Testis (tissue), 3 donors: Measurements from ENCODE around the gene ALOX5. TPM values are rescaled to one million over a fixed set of nuclear protein-coding genes. Genes with fewer than 3 reads are reported as not detected.

Source experiments
- DNase-seq: peaks from one replicate; pipeline ENCODE4 v3.0.0-alpha.2; 2019
- H3K27ac ChIP-seq, 2 donors: fragments of 200-600 bp; sonication (generic); one replicate each; pipeline ENCODE4 v1.5.1; 2019
- H3K27me3 ChIP-seq: fragments of 200-600 bp; sonication (generic); one replicate; pipeline ENCODE4 v1.5.1; 2019
- H3K36me3 ChIP-seq: fragments of 200-600 bp; sonication (generic); one replicate; pipeline ENCODE4 v1.5.1; 2017; ENCODE audit warnings: low read depth; ENCODE audit errors: missing control alignments
- H3K4me1 ChIP-seq: fragments of 200-600 bp; sonication (generic); one replicate; pipeline ENCODE4 v1.5.1; 2019
- H3K4me3 ChIP-seq, 2 donors: fragments of 200-600 bp; sonication (generic); one replicate each; pipeline ENCODE4 v1.5.1; 2017 to 2019
- H3K9me3 ChIP-seq: fragments of 200-600 bp; sonication (generic); one replicate; pipeline ENCODE4 v1.5.1; 2017
- POLR2A ChIP-seq: fragments of 450-650 bp; IDR thresholded peaks from one replicate; pipeline ENCODE4 v1.6.1; 2017; ENCODE audit warnings: antibody characterized with exemption, mild to moderate bottlenecking, moderate library complexity
- WGBS, 2 donors: methylation state at CpG; one replicate each; pipeline ENCODE4 v1.1.5; 2018; 5-methylcytosine and 5-hydroxymethylcytosine counted together
- intact Hi-C: fragments of 100-400 bp; cut with DNase I; formaldehyde crosslinking; loops from one replicate; pipeline ENCODE4 v1.15.1; 2023; ENCODE audit warnings: low total_unique reads
- polyA plus RNA-seq: library from polyadenylated mRNA; stranded (reverse); fragments of 350-450 nt; fragmentation: Illumina TruSeq; extraction: RNeasy Lipid Tissue Mini Kit (QIAGEN cat#74804); gene quantifications from one replicate; pipeline ENCODE4 v1.2.3, GENCODE V29; 2014; ENCODE audit warnings: low read depth, low replicate concordance; ENCODE audit not compliant: insufficient read depth
- total RNA-seq, 2 donors: library from RNA; depleted of rRNA; stranded (reverse); fragments of >200 nt; gene quantifications; one replicate each; pipeline ENCODE4 v1.2.3, GENCODE V29; 2016
- TF ChIP-seq, protein P1 (sequence below), 3 experiments: fragments of 450-650 bp in 2 of 3; fragments of 200-600 bp in 1 of 3; sonication (generic) in 1 of 3; IDR thresholded peaks; one replicate each; pipeline ENCODE4 v1.5.1; 2016 to 2019; ENCODE audit warnings: antibody characterized with exemption in 3 of 3, mild to moderate bottlenecking in 2 of 3, moderate library complexity in 1 of 3

The ALOX5 gene
- total and polyA plus RNA-seq, 3 donors from 2014 or later: 11.4 to 18.5 (median 13.7) TPM

DNA sequence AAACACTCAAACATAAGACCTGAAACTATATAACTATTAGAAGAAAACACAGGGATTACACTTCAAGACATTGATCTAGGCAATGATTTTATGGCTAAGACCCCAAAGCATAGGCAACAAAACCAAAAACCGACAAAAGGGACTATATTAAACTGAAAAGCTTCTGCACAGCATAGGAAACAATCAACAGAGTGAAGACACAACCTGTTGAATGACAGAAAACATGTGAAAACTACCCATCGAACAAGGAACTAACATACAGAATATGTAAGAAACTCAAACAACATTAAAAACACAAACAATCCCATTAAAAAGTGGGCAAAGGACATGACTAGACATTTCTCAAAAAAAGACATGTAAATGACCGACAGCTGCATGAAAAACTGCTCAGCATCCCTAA, 109.0 kb downstream of the ALOX5 start:
- H3K4me3 ChIP-seq: no peak overlapping the region
- 91 to 98% methylated on average over 3 of the region's 3 CpGs for WGBS, 2 donors
- no peak overlapping the region for H3K27ac ChIP-seq
- no peaks in the 10 kb centered on the region for H3K36me3 ChIP-seq
- H3K9me3 ChIP-seq: no peaks in the 10 kb centered on the region
- TF ChIP-seq, protein P1, sequence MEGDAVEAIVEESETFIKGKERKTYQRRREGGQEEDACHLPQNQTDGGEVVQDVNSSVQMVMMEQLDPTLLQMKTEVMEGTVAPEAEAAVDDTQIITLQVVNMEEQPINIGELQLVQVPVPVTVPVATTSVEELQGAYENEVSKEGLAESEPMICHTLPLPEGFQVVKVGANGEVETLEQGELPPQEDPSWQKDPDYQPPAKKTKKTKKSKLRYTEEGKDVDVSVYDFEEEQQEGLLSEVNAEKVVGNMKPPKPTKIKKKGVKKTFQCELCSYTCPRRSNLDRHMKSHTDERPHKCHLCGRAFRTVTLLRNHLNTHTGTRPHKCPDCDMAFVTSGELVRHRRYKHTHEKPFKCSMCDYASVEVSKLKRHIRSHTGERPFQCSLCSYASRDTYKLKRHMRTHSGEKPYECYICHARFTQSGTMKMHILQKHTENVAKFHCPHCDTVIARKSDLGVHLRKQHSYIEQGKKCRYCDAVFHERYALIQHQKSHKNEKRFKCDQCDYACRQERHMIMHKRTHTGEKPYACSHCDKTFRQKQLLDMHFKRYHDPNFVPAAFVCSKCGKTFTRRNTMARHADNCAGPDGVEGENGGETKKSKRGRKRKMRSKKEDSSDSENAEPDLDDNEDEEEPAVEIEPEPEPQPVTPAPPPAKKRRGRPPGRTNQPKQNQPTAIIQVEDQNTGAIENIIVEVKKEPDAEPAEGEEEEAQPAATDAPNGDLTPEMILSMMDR (IDR thresholded peaks at IDR 0.05): no peak
- TF ChIP-seq POLR2A: no peak
- no peaks in the 10 kb centered on the region for H3K27me3 ChIP-seq
- H3K4me1 ChIP-seq: no peaks in the 10 kb centered on the region
- no peak for DNase-seq
- intact Hi-C loops: no loop called here

DNA sequence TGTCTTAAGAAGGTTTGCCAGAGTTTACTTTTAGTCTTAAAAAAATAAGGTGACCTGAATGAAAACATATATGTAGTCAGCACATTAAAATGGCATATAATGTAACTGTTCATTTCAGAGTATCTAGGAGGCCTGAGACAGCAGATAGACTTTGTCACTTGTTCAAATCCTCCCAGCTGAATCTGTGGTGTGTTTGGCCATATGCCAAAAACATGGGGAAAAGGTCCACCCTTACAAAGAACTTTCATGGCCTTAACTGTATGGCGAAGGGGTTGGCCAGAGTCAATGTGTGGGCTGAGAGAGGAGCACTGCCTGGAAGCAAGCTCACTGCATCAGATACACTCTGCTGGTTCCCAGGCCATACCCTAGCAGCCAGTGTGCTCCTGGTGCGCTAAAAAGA, 113.7 kb downstream of the ALOX5 start:
- intact Hi-C loops: no loop called here
- H3K36me3 ChIP-seq: no peaks in the 10 kb centered on the region
- H3K27me3 ChIP-seq: no peaks in the 10 kb centered on the region
- 95 to 100% methylated on average over 2 of the region's 2 CpGs for WGBS, 2 donors
- no peaks in the 10 kb centered on the region for H3K9me3 ChIP-seq
- DNase-seq: no peak
- no peak overlapping the region for H3K4me3 ChIP-seq
- H3K27ac ChIP-seq: no peak overlapping the region
- no peaks in the 10 kb centered on the region for H3K4me1 ChIP-seq
- TF ChIP-seq, protein P1 (IDR thresholded peaks at IDR 0.05): no peak
- TF ChIP-seq POLR2A: no peak

DNA sequence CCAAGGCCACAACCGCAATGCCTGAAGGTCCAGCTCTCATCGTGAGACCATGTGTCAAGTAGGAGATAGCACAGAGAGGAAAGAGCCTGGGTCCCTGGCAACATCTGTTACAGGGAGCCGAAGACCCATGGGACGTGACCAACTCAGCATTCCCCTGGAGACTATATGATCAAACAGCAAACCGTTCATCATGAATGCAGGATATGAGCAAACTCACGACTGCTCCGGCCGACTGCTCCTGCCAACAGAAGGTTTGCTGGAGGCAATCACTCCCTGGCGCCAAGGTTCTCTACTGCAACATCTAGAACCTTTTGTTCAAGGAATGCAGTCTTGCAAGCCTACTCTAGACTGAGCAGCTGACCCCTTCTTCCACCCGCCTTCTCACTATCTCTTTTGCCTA, 114.3 kb downstream of the ALOX5 start:
- no peaks in the 10 kb centered on the region for H3K4me1 ChIP-seq
- no peaks in the 10 kb centered on the region for H3K27me3 ChIP-seq
- intact Hi-C loops: no loop called here
- H3K4me3 ChIP-seq: no peak overlapping the region
- DNase-seq: no peak
- WGBS, 2 donors: 88 to 96% methylated on average over 10 of the region's 10 CpGs
- no peak overlapping the region for H3K27ac ChIP-seq
- no peaks in the 10 kb centered on the region for H3K36me3 ChIP-seq
- no peak for TF ChIP-seq POLR2A
- TF ChIP-seq, protein P1 (IDR thresholded peaks at IDR 0.05): no peak
- no peaks in the 10 kb centered on the region for H3K9me3 ChIP-seq

DNA sequence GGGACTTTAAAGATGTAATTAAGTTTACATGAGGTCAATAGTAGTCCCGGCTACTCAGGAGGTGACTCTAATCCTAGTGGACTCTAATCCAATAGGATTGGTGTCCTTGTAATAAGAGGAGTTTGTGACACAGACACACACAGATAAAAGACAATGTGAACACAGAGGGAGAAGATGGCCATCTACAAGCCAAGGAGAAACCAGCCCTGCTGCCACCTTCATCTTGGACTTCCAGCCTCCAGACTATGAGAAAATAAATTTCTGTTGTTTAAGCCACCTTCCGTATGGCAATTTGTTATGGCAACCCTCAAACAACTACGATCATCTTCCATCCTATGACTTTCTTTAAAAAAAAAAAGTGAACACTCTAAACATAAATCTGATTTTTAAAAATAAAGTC, 116.3 kb downstream of the ALOX5 start:
- DNase-seq: no peak
- H3K27me3 ChIP-seq: no peaks in the 10 kb centered on the region
- H3K4me1 ChIP-seq: no peaks in the 10 kb centered on the region
- 99% methylated on average over 3 of the region's 3 CpGs for WGBS, 2 donors
- no peak overlapping the region for H3K27ac ChIP-seq
- H3K36me3 ChIP-seq: no peaks in the 10 kb centered on the region
- TF ChIP-seq, protein P1 (IDR thresholded peaks at IDR 0.05): no peak
- no peak for TF ChIP-seq POLR2A
- H3K4me3 ChIP-seq: no peak overlapping the region
- intact Hi-C loops: no loop called here
- no peaks in the 10 kb centered on the region for H3K9me3 ChIP-seq

DNA sequence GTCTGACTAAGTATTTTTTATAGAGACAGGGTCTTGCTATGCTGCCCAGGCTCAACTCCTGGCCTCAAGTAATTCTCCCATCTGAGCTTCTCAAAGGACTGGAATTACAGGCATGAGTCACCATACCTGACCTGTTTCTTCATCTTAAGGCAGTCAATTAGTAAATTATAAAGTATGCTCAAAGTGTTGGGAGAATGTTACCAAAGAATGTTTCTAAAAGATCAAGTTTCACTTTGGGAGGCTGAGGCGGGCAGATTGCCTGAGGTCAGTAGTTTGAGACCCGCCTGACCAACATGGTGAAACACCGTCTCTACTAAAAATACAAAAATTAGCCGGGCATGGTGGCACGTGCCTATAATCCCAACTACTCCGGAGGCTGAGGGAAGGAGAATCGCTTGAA, 117.0 kb downstream of the ALOX5 start:
- Histone ChIP-seq H3K4me3 (no peak overlapping the region), H3K4me1 (no peaks in the 10 kb centered on the region), H3K9me3 (no peaks in the 10 kb centered on the region), H3K36me3 (no peaks in the 10 kb centered on the region), H3K27ac (no peak overlapping the region), H3K27me3 (no peaks in the 10 kb centered on the region)
- WGBS, 2 donors: 83 to 96% methylated on average over 7 of the region's 7 CpGs
- TF ChIP-seq, protein P1 (IDR thresholded peaks at IDR 0.05): no peak
- no peak for TF ChIP-seq POLR2A
- no peak for DNase-seq
- intact Hi-C loops: no loop called here
